ENCODE data around the gene SLC38A8. TPM values are rescaled to one million over a fixed set of nuclear protein-coding genes. Genes with fewer than 3 reads are reported as not detected.

Gene SLC38A8
- total RNA-seq, 2 donors from 2014 or later, result not detected

DNA sequence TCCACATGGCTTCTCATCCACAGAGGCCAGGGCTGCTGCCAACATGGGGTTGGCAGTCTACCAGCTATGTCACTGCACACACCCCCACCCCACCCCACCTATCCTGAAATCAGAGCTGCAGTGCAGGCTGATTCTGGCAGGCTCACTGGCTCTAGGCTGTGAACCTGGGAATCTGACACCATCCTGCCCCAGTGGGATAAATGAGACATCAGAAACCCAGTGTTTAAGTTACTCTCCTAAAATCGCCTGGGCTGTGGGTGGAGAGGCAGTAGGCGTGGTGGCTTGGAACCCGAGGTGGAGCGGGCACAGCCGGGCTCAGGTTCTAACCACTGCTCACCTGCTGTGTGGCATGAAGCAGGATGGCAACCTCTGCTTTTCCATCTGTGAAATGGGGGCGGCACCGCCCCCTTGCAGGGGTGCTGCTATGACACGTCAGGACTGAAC is 5.6 kb downstream of the SLC38A8 start:
- no peaks in the 10 kb centered on the region for H3K36me3 ChIP-seq
- H3K27ac ChIP-seq, result no peak overlapping the region
- DNase-seq (ENCODE audit: low spot score), result no peak
- H3K27me3 ChIP-seq, result no peaks in the 10 kb centered on the region
- peaks cover 0 to 11% of the 10 kb centered on the region in 2 donors for H3K9me3 ChIP-seq
- TF ChIP-seq, protein P1, sequence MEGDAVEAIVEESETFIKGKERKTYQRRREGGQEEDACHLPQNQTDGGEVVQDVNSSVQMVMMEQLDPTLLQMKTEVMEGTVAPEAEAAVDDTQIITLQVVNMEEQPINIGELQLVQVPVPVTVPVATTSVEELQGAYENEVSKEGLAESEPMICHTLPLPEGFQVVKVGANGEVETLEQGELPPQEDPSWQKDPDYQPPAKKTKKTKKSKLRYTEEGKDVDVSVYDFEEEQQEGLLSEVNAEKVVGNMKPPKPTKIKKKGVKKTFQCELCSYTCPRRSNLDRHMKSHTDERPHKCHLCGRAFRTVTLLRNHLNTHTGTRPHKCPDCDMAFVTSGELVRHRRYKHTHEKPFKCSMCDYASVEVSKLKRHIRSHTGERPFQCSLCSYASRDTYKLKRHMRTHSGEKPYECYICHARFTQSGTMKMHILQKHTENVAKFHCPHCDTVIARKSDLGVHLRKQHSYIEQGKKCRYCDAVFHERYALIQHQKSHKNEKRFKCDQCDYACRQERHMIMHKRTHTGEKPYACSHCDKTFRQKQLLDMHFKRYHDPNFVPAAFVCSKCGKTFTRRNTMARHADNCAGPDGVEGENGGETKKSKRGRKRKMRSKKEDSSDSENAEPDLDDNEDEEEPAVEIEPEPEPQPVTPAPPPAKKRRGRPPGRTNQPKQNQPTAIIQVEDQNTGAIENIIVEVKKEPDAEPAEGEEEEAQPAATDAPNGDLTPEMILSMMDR (IDR thresholded peaks at IDR 0.05), result no peak
- H3K4me1 ChIP-seq, result no peaks in the 10 kb centered on the region
- no peak overlapping the region for H3K4me3 ChIP-seq

DNA sequence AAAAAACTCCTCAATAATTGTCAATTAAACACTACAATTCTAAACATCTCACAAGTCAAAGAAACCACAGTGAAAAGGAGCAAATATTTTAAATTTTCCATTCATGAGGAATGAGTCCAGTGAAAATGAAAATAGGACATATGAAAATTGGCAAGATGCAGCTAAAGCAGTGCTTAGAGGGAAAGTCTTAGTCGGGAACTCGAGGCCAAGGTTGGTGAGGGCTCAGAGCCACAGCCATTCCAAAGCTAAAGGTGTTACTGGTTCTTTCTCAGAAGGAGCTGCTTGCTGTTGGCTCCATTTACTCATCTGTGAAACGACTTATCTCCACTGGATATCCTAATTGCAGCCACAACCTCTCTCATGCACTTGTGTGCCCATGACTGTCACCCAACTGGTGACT is 6.5 kb downstream of the SLC38A8 start:
- H3K36me3 ChIP-seq, result no peaks in the 10 kb centered on the region
- no peak overlapping the region for H3K27ac ChIP-seq
- no peaks in the 10 kb centered on the region for H3K27me3 ChIP-seq
- H3K9me3 ChIP-seq, result peaks cover 0 to 11% of the 10 kb centered on the region in 2 donors
- DNase-seq (ENCODE audit: low spot score), result no peak
- no peak overlapping the region for H3K4me3 ChIP-seq
- no peaks in the 10 kb centered on the region for H3K4me1 ChIP-seq
- TF ChIP-seq, protein P1 (IDR thresholded peaks at IDR 0.05), result no peak

DNA sequence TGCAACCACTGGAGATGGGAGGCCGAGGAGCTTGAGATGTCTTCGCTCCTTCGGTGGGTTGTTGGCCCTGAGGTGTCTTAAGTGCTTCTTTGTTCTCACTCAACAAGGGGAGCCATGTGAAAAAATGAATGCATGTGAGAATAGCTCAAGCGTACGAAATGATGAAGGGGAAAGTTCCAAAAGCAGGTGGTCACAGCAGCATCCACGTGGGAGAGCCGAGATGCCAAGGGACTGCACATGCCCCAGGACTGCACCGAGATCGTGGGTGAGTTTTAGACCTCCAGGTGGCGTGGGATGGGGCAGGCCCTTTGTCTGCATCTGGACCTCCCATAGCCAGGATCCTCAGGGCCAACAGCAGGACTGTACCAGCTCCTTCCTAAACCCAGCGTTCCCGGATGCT is 8.1 kb downstream of the SLC38A8 start:
- Histone ChIP-seq H3K4me3 (no peak overlapping the region), H3K4me1 (no peaks in the 10 kb centered on the region), H3K27me3 (no peaks in the 10 kb centered on the region), H3K27ac (no peak overlapping the region), H3K36me3 (no peaks in the 10 kb centered on the region), H3K9me3 (peaks cover 0 to 11% of the 10 kb centered on the region in 2 donors)
- TF ChIP-seq, protein P1 (IDR thresholded peaks at IDR 0.05), result no peak
- DNase-seq (ENCODE audit: low spot score), result no peak

DNA sequence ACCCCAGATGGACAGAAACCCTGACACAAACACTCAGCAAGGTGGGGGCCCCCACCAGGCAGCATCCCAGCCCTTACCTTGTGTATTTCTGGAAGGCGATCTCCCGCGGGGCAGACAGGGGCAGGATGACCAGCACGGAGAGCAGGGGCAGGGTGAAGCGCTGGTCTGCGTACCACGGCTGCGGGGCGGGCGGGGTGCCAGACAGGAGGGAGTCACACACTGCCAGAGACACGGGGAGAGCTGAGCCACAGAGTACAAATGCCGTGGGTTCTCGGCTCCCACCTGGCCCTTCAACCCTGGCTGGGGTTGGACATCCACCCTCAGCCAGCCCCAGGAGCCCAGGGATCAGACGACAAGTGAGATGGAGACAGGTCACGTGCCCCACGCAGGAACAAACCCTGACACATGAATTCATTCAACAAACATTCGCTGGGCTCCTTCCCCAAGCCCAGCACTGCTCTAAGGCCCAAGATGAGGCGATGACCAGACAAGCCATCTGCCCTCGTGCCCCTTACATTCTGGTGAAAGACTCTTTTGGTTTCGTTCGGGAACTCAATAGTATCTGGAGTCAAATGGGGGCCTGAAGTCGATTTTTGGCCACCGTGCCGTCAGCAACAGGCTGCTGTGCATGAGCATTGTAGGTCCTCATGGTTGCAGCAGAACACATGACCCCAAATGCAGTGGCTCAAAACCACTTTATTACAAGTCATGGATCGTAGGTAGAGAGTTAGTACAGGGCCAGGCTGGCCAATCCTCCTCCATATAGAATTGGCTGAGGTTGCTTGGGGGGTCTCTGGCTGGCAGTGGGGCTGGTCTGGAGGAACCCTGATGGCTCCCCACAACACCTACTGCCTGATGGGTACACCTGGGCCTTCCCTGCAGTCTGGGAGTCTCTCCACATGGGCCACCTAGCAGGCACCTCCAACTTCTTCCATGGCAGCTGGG is 9.1 kb downstream of the SLC38A8 start:
- H3K4me3 ChIP-seq, result no peak overlapping the region
- H3K36me3 ChIP-seq, result no peaks in the 10 kb centered on the region
- TF ChIP-seq, protein P1 (IDR thresholded peaks at IDR 0.05), result no peak
- H3K4me1 ChIP-seq, result no peaks in the 10 kb centered on the region
- DNase-seq (ENCODE audit: low spot score), result no peak
- no peak overlapping the region for H3K27ac ChIP-seq
- no peaks in the 10 kb centered on the region for H3K27me3 ChIP-seq
- H3K9me3 ChIP-seq, result peaks cover 0 to 11% of the 10 kb centered on the region in 2 donors

DNA sequence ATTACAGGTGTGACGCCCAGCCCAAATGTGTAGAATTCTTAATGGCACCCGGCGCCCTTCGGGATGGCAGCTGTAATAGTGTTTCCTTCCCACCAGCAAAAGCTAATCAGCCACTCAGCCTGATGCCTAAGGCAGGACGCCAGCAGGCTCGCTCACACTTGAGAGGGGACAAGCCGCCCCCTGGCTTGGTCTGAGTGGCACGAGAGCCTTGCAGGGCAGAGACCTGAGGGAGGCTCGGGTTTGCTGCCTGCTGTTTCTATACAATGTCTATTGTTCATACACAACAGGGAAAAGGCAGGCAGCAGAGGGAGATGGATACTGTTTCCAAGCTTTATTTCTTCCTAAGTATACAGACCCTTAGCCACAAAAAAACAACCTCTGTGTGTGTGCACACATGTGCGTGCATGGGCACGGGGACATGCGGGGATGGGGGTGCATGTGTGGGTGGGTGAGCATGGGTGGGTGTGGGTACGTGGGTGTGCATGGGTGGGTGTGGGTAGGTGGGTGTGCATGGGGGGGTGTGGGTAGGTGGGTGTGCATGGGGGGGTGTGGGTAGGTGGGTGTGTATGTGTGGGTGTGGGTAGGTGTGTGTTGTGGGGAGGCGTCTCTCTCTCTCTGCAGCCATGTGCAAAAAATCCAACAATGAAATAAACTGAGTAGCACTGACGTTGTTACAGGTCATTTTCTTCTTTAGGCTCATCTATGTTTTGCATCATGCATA is 10.0 kb downstream of the SLC38A8 start:
- peaks cover 0 to 11% of the 10 kb centered on the region in 2 donors for H3K9me3 ChIP-seq
- H3K4me3 ChIP-seq, result no peak overlapping the region
- no peaks in the 10 kb centered on the region for H3K27me3 ChIP-seq
- no peaks in the 10 kb centered on the region for H3K4me1 ChIP-seq
- H3K27ac ChIP-seq, result no peak overlapping the region
- H3K36me3 ChIP-seq, result no peaks in the 10 kb centered on the region
- TF ChIP-seq, protein P1 (IDR thresholded peaks at IDR 0.05), result no peak
- no peak for DNase-seq (ENCODE audit: low spot score)

Measured in right atrium auricular region (tissue), 2 donors.